Naive thymus-derived CD8-positive, alpha-beta T cell (primary cell): ENCODE measurements around the gene ABCG1. TPM values are rescaled to one million over a fixed set of nuclear protein-coding genes. Genes with fewer than 3 reads are reported as not detected.

Experiments used
- ATAC-seq, 2 donors: fragments of 150-1000 bp; cut with Tn5 transposase in 1 of 2; sonication (Bioruptor Pico), chemical (Tn5 transposase) in 1 of 2; 1 replicate in 1 of 2; 2 replicates in 1 of 2; pipeline ENCODE4 v1.10.0; 2021; ENCODE audit warnings: mild to moderate bottlenecking in 2 of 2, moderate library complexity in 2 of 2
- POLR2A ChIA-PET: fragments of 350-600 bp; sonication (Branson Sonifier 250); formaldehyde crosslinking; loops from one replicate; lab custom pipeline; 2021; ENCODE audit warnings: antibody characterized with exemption; lab: Charles Lee
- DNase-seq, 10 donors: peaks; one replicate each; pipeline versions ENCODE4 v3.0.0 to v3.0.0-alpha.2; 2020 to 2022
- H3K27ac Mint-ChIP-seq, 10 donors: one replicate each; pipeline ENCODE4 v1.8.0; 2020 to 2022; ENCODE audit warnings: mild to moderate bottlenecking in 10 of 10, mixed read lengths in 10 of 10, moderate library complexity in 4 of 10, inconsistent platforms in 1 of 10
- H3K27me3 Mint-ChIP-seq, 5 donors: one replicate each; pipeline ENCODE4 v1.8.0; 2021 to 2022; ENCODE audit warnings: mixed read lengths in 5 of 5
- H3K36me3 Mint-ChIP-seq, 3 donors: one replicate each; pipeline ENCODE4 v1.8.0; 2020 to 2022; ENCODE audit warnings: mixed read lengths in 3 of 3, mild to moderate bottlenecking in 2 of 3, inconsistent platforms in 1 of 3
- H3K4me1 Mint-ChIP-seq, 4 donors: one replicate each; pipeline ENCODE4 v1.8.0; 2021 to 2022; ENCODE audit warnings: mixed read lengths in 4 of 4
- H3K4me3 Mint-ChIP-seq, 10 donors: one replicate each; pipeline ENCODE4 v1.8.0; 2020 to 2022; ENCODE audit warnings: mild to moderate bottlenecking in 10 of 10, mixed read lengths in 10 of 10, moderate library complexity in 6 of 10, inconsistent platforms in 1 of 10
- H3K9me3 Mint-ChIP-seq, 9 donors: one replicate each; pipeline ENCODE4 v1.8.0; 2020 to 2022; ENCODE audit warnings: mixed read lengths in 9 of 9, mild to moderate bottlenecking in 3 of 9, inconsistent platforms in 1 of 9, moderate library complexity in 1 of 9
- polyA plus RNA-seq, 3 donors: library from polyadenylated mRNA; unstranded; fragments of 300-500 nt; fragmentation: Illumina TruSeq; gene quantifications; one replicate each; pipeline ENCODE4 v1.2.3, GENCODE V29; 2021
- total RNA-seq, 8 experiments: library from RNA in 2 of 8; stranded (reverse) in 2 of 8; gene quantifications; one replicate each; pipeline ENCODE4 v1.2.3 and lab custom pipeline; 2021 to 2026

Gene ABCG1
- total and polyA plus RNA-seq, 5 experiments from 2014 or later = 0.93 to 17.5 (median 11.2) TPM

GRCh38 chr21:42183374-42184266 is 35.3 kb upstream of the ABCG1 start:
- Mint-ChIP-seq H3K4me1 (peaks cover 0 to 32% (median 13%) of the 10 kb centered on the region in 4 donors), H3K9me3 (peaks cover 0 to 10% (median 6%) of the 10 kb centered on the region in 9 donors), H3K36me3 (peaks cover 0 to 2% (median 0%) of the 10 kb centered on the region in 3 donors), H3K27ac (no peak overlapping the region), H3K4me3 (no peak overlapping the region), H3K27me3 (no peaks in the 10 kb centered on the region)
- ATAC-seq = no peak
- no peak for DNase-seq
- POLR2A ChIA-PET = interaction anchor here (0.9 to 1.4 kb wide), 2 partner anchors 17 to 50 kb away, joined by 3 to 5 read pairs; no protein-coding TSS in a partner anchor

GRCh38 chr21:42186591-42186990 is 32.3 kb upstream of the ABCG1 start:
- ATAC-seq (no peak), DNase-seq (no peak)
- Mint-ChIP-seq H3K36me3 (peaks cover 0 to 2% (median 0%) of the 10 kb centered on the region in 3 donors), H3K4me3 (peak overlapping the region; percentile 3 to 76 (median 53)), H3K27ac (peak overlapping the region; percentile 96 to 99 (median 97)), H3K9me3 (peaks cover 0 to 10% (median 6%) of the 10 kb centered on the region in 9 donors), H3K4me1 (peaks cover 7 to 54% (median 28%) of the 10 kb centered on the region in 4 donors), H3K27me3 (no peaks in the 10 kb centered on the region)
- POLR2A ChIA-PET = interaction anchor here (1.0 to 9.5 kb wide), 3 partner anchors 15 to 49 kb away, joined by 5 to 94 read pairs (median 27); partner anchors contain the start of gene ABCG1

- Mint-ChIP-seq H3K9me3 (peaks cover 0 to 10% (median 6%) of the 10 kb centered on the region in 9 donors), H3K4me1 (peaks cover 22 to 70% (median 41%) of the 10 kb centered on the region in 4 donors), H3K36me3 (peaks cover 0 to 2% (median 0%) of the 10 kb centered on the region in 3 donors), H3K27me3 (no peaks in the 10 kb centered on the region), H3K27ac (peak overlapping the region; percentile 96 to 99 (median 97)), H3K4me3 (peak overlapping the region; percentile 63 to 85 (median 77))
- peak; percentile 92 to 93 for ATAC-seq
- POLR2A ChIA-PET = interaction anchor here (0.7 to 9.5 kb wide), 10 partner anchors 9 to 228 kb away, joined by 3 to 94 read pairs (median 3); partner anchors contain the start of gene ABCG1
- DNase-seq = peak; percentile 51 to 91 (median 78)
Observed at GRCh38 chr21:42187976-42188653, 30.8 kb upstream of the ABCG1 start.

- DNase-seq = no peak
- peaks cover 27 to 75% (median 45%) of the 10 kb centered on the region in 4 donors for H3K4me1 Mint-ChIP-seq
- peaks cover 0 to 2% (median 0%) of the 10 kb centered on the region in 3 donors for H3K36me3 Mint-ChIP-seq
- peak overlapping the region; percentile 96 to 99 (median 97) for H3K27ac Mint-ChIP-seq
- ATAC-seq = no peak
- peak overlapping the region; percentile 29 to 85 (median 77) for H3K4me3 Mint-ChIP-seq
- POLR2A ChIA-PET = interaction anchor here (0.7 to 9.5 kb wide), 8 partner anchors 8 to 227 kb away, joined by 3 to 94 read pairs (median 3); partner anchors contain the start of gene ABCG1
- peaks cover 0 to 10% (median 6%) of the 10 kb centered on the region in 9 donors for H3K9me3 Mint-ChIP-seq
- H3K27me3 Mint-ChIP-seq = no peaks in the 10 kb centered on the region
Observed at GRCh38 chr21:42188663-42189062, 30.3 kb upstream of the ABCG1 start.

DNA sequence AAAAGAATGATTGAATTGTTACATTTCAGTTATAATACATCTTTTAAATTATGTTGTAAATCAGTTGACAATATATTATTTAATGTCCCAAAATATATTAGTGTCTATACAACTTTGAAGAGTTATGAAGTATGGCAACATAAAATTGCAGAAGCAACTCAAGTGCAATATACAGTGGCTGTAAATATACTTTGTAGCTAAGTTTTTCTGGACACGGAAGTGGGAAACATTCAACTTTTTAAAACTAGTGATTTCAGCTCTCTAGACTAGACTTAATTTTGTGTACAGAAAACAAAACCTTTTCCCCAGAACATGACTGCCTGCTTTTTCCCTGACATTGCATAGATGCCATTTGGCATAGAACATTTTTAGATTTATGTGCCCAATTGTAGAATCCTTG is 29.5 kb upstream of the ABCG1 start:
- POLR2A ChIA-PET = interaction anchor here (0.7 to 9.5 kb wide), 7 partner anchors 10 to 119 kb away, joined by 3 to 94 read pairs (median 4); partner anchors contain the start of gene ABCG1
- Mint-ChIP-seq H3K9me3 (peaks cover 0 to 10% (median 6%) of the 10 kb centered on the region in 9 donors), H3K27ac (peak overlapping the region in 8 of 10 donors; percentile 37 to 83 (median 64)), H3K4me1 (peaks cover 33 to 83% (median 49%) of the 10 kb centered on the region in 4 donors), H3K4me3 (peak overlapping the region in 6 of 10 donors; percentile 22 to 55 (median 40)), H3K27me3 (no peaks in the 10 kb centered on the region), H3K36me3 (peaks cover 0 to 2% (median 0%) of the 10 kb centered on the region in 3 donors)
- ATAC-seq (no peak), DNase-seq (no peak)

DNA sequence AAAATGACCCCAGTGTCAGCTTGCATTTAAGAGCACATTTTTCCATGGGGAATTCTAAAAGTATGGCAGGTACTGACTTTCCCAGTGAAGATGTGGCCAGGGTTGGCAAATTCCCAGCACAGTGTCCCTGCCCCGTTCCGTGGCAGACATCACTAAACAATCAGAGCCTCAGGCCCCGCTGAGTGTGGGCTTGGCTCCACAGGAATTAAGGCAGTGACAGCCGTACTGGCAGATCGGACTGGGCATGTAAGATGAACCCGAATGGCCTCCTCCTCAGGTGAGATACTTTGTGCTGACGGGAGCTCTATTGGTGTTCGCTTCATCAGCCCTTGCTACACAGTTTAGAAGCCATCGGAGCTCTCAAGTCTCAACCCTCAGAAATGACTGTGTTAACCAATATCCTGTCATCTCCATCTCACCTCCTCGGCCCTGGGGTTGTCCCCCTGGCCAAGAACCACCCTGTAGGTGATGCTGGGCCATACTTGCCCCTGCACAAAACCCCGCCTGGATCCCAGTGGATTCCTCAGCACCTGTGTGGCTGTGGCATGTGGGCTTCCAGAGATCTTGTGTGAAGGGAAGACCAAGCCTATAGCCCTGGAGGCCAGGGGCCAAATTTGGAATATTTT is 29.0 kb upstream of the ABCG1 start:
- Mint-ChIP-seq H3K27me3 (no peaks in the 10 kb centered on the region), H3K9me3 (peaks cover 0 to 10% (median 6%) of the 10 kb centered on the region in 9 donors), H3K36me3 (peaks cover 0 to 2% (median 0%) of the 10 kb centered on the region in 3 donors), H3K4me3 (peak overlapping the region in 9 of 10 donors; percentile 15 to 58 (median 36)), H3K27ac (peak overlapping the region in 9 of 10 donors; percentile 29 to 83 (median 64)), H3K4me1 (peaks cover 38 to 88% (median 51%) of the 10 kb centered on the region in 4 donors)
- peak in 2 of 10 donors; percentile 12 to 30 for DNase-seq
- POLR2A ChIA-PET = interaction anchor here (0.7 to 9.5 kb wide), 8 partner anchors 9 to 119 kb away, joined by 3 to 94 read pairs (median 4); partner anchors contain the start of gene ABCG1
- no peak for ATAC-seq

GRCh38 chr21:42190486-42190863 is 28.5 kb upstream of the ABCG1 start:
- H3K9me3 Mint-ChIP-seq = peaks cover 0 to 10% (median 6%) of the 10 kb centered on the region in 9 donors
- H3K4me3 Mint-ChIP-seq = peak overlapping the region in 6 of 10 donors; percentile 18 to 55 (median 34)
- no peak for ATAC-seq
- no peak for DNase-seq
- POLR2A ChIA-PET = interaction anchor here (0.7 to 9.5 kb wide), 5 partner anchors 9 to 45 kb away, joined by 3 to 94 read pairs (median 5); partner anchors contain the start of gene ABCG1
- no peaks in the 10 kb centered on the region for H3K27me3 Mint-ChIP-seq
- peak overlapping the region in 5 of 10 donors; percentile 20 to 83 (median 35) for H3K27ac Mint-ChIP-seq
- peaks cover 43 to 92% (median 55%) of the 10 kb centered on the region in 4 donors for H3K4me1 Mint-ChIP-seq
- H3K36me3 Mint-ChIP-seq = peaks cover 0 to 2% (median 0%) of the 10 kb centered on the region in 3 donors

DNA sequence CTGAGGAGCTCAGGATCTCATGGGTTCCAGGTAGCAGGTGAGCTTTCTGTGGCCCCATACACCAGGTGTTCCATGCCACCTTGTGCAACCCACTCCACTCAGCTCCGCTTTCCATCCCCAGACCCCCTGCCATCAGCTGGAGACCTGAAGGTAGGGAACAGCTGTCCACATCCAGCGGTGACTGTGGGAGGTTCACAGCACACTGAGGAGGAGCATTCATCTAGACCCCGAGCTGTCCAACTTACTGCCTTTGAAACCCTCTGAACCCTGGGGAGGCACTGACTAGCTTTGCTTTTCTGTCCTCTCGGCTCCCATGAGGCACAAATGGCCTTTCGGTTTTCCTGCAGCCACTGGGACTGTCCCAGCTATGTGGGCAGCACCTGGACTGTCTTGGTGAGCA is 27.9 kb upstream of the ABCG1 start:
- DNase-seq (no peak), ATAC-seq (no peak)
- POLR2A ChIA-PET = interaction anchor here (0.7 to 9.5 kb wide), 5 partner anchors 26 to 260 kb away, joined by 3 to 94 read pairs (median 3); partner anchors contain the start of gene ABCG1
- peaks cover 0 to 1% (median 0%) of the 10 kb centered on the region in 3 donors for H3K36me3 Mint-ChIP-seq
- no peaks in the 10 kb centered on the region for H3K27me3 Mint-ChIP-seq
- H3K4me1 Mint-ChIP-seq = peaks cover 47 to 91% (median 57%) of the 10 kb centered on the region in 4 donors
- H3K4me3 Mint-ChIP-seq = peak overlapping the region in 1 of 10 donors; percentile 26
- peaks cover 0 to 6% (median 2%) of the 10 kb centered on the region in 9 donors for H3K9me3 Mint-ChIP-seq
- H3K27ac Mint-ChIP-seq = peak overlapping the region in 3 of 10 donors; percentile 27 to 49 (median 37)

- Mint-ChIP-seq H3K36me3 (no peaks in the 10 kb centered on the region), H3K27ac (peak overlapping the region in 9 of 10 donors; percentile 44 to 98 (median 86)), H3K27me3 (no peaks in the 10 kb centered on the region), H3K4me3 (peak overlapping the region in 8 of 10 donors; percentile 7 to 78 (median 60)), H3K4me1 (peaks cover 48 to 86% (median 56%) of the 10 kb centered on the region in 4 donors), H3K9me3 (no peaks in the 10 kb centered on the region)
- no peak for ATAC-seq
- POLR2A ChIA-PET = interaction anchor here (0.6 to 9.5 kb wide), 4 partner anchors 25 to 259 kb away, joined by 3 to 94 read pairs (median 3); no protein-coding TSS in a partner anchor
- peak in 1 of 10 donors; percentile 25 for DNase-seq
Observed at GRCh38 chr21:42191696-42192595, 27.0 kb upstream of the ABCG1 start.

DNA sequence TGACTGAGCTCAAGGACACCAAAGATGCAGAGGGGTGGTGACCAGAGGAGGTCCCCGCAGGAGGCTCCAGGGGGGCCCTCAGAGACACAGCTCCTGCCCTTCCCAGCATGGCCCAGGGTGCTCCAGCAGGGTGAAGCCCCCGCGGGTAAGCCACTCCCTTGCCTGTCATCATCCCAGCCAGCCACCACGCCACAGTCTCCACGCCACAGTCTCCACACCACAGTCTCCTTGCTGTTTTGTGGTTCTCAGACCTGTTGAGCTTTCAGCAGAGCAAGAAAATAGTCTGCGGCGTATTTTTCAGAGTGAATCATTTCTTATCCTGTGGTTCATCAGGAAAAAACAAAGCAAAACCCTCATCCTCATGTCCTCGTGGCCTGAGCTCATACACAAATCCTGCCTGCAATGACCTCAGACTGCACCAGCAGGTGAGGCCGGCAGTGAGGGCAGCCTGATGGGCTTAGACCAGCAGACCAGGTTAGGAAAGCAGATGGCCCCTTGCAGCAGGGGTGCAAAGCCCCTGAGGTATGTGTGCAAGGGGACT is 25.7 kb upstream of the ABCG1 start:
- H3K4me3 Mint-ChIP-seq = peak overlapping the region; percentile 38 to 84 (median 72)
- peak overlapping the region; percentile 77 to 98 (median 88) for H3K27ac Mint-ChIP-seq
- peak; percentile 35 to 77 (median 66) for DNase-seq
- POLR2A ChIA-PET = interaction anchor here (1.0 to 9.5 kb wide), 4 partner anchors 27 to 205 kb away, joined by 4 to 94 read pairs (median 9); no protein-coding TSS in a partner anchor
- H3K4me1 Mint-ChIP-seq = peaks cover 43 to 82% (median 66%) of the 10 kb centered on the region in 4 donors
- no peaks in the 10 kb centered on the region for H3K36me3 Mint-ChIP-seq
- H3K27me3 Mint-ChIP-seq = no peaks in the 10 kb centered on the region
- no peaks in the 10 kb centered on the region for H3K9me3 Mint-ChIP-seq
- ATAC-seq = peak; percentile 66 to 70
